HepG2 (cell line): ENCODE data around the gene NCS1. TPM values are rescaled to one million over a fixed set of nuclear protein-coding genes. Genes with fewer than 3 reads are reported as not detected.
"Not testable (repeated sequence)": the region's sequence is repeated elsewhere in the genome, so short reads cannot be mapped to it uniquely, and the experiment has no call there.

Source experiments
- ATAC-seq: fragments of 200-7000 bp; cut with Tn5 transposase; 3 replicates; pipeline ENCODE4 v1.9.1; 2020; ENCODE audit warnings: mild to moderate bottlenecking, moderate library complexity
- BruUV-seq: library from RNA; stranded (reverse); fragments of 400-500 nt; replicated peaks from 2 replicates; lab custom pipeline; 2021; lab: Mats Ljungman, UMichigan
- CTCF ChIA-PET: fragments of 300-600 bp; formaldehyde crosslinking; extraction: SDS; loops from one replicate; lab custom pipeline; 2021; ENCODE audit warnings: low total read pairs, inconsistent platforms, low intra/inter-chr PET ratio; lab: Yijun Ruan, JAX
- POLR2A ChIA-PET: fragments of 350-600 bp; sonication (Branson Sonifier 250); formaldehyde crosslinking; loops from one replicate; lab custom pipeline; 2020; ENCODE audit warnings: antibody characterized with exemption, inconsistent platforms; lab: Yijun Ruan, JAX
- DNase-seq: peaks from one replicate; pipeline ENCODE4 v3.0.0-alpha.2; 2015; ENCODE audit warnings: low spot score
- FAIRE-seq: peaks from 3 replicates; lab custom pipeline; 2011; peaks lifted over from hg19 to GRCh38; lab: Jason Lieb, UNC
- H2AFZ ChIP-seq: one replicate; pipeline ENCODE4 v1.6.1; 2011; ENCODE audit warnings: low read length, inconsistent platforms
- H3K27ac ChIP-seq: fragments of 300-600 bp; 3 replicates; pipeline ENCODE4 v1.8.0; 2011; ENCODE audit warnings: mixed run types, mild to moderate bottlenecking, mixed read lengths, low read length, inconsistent platforms; ENCODE audit not compliant: insufficient read depth; ENCODE audit errors: extremely low read length
- H3K27me3 ChIP-seq, 2 experiments: fragments of 200-600 bp in 1 of 2; 2 replicates in 1 of 2; 3 replicates in 1 of 2; pipeline versions ENCODE4 v1.6.0 to v1.8.0; 2011; ENCODE audit warnings: low read length in 2 of 2, mild to moderate bottlenecking in 2 of 2, moderate library complexity in 2 of 2, inconsistent platforms in 1 of 2; ENCODE audit not compliant: insufficient read depth in 2 of 2, control insufficient read depth in 1 of 2
- H3K36me3 ChIP-seq, 2 experiments: fragments of 200-600 bp in 1 of 2; replicated peaks in 1 of 2; 2 replicates in 1 of 2; 3 replicates in 1 of 2; pipeline versions ENCODE4 v1.5.1 to v1.8.0; 2011; ENCODE audit warnings: low read length in 2 of 2, inconsistent platforms in 1 of 2; ENCODE audit not compliant: insufficient read depth in 2 of 2, control insufficient read depth in 1 of 2
- H3K4me1 ChIP-seq: 2 replicates; pipeline ENCODE4 v1.5.1; 2012; ENCODE audit warnings: low read length, inconsistent platforms; ENCODE audit not compliant: insufficient read depth
- H3K4me2 ChIP-seq: 2 replicates; pipeline ENCODE4 v1.6.0; 2011; ENCODE audit warnings: low read depth, low read length, inconsistent platforms
- H3K4me3 ChIP-seq, 3 experiments: fragments of 200-600 bp in 1 of 3; sonication (generic), shearing (Covaris generic) in 1 of 3; replicated peaks in 1 of 3; 2 replicates each; pipeline ENCODE4 v1.5.1; 2011 to 2016; ENCODE audit warnings: low read length in 3 of 3, inconsistent platforms in 2 of 3, low read depth in 2 of 3, mild to moderate bottlenecking in 2 of 3, control low read depth in 1 of 3, mixed read lengths in 1 of 3; ENCODE audit not compliant: insufficient read depth in 1 of 3
- H3K79me2 ChIP-seq: one replicate; pipeline ENCODE4 v1.6.1; 2011; ENCODE audit warnings: low read length, inconsistent platforms; ENCODE audit not compliant: insufficient read depth
- H3K9ac ChIP-seq: 2 replicates; pipeline ENCODE4 v1.6.0; 2011; ENCODE audit warnings: mild to moderate bottlenecking, low read depth, low read length, inconsistent platforms; ENCODE audit not compliant: insufficient read depth
- H3K9me3 ChIP-seq: 2 replicates; pipeline ENCODE4 v1.5.1; 2012; ENCODE audit warnings: mild to moderate bottlenecking, low read length
- H4K20me1 ChIP-seq: 2 replicates; pipeline ENCODE4 v1.6.0; 2011; ENCODE audit warnings: inconsistent platforms, mild to moderate bottlenecking, low read length, moderate library complexity; ENCODE audit not compliant: insufficient read depth
- KLF6 ChIP-seq: IDR thresholded peaks from 2 replicates; pipeline ENCODE4 v1.8.0; 2016; ENCODE audit warnings: missing biosample characterization, missing genetic modification reagents
- MAF1 ChIP-seq: sonication (generic); formaldehyde crosslinking; IDR thresholded peaks from 2 replicates; pipeline ENCODE4 v1.5.0; 2020; ENCODE audit warnings: missing genetic modification reagents, borderline replicate concordance
- PHB2 ChIP-seq: fragments of 450-650 bp; IDR thresholded peaks from 2 replicates; pipeline ENCODE4 v1.6.1; 2018; ENCODE audit not compliant: partially characterized antibody
- POLR2A ChIP-seq, 2 experiments: IDR thresholded peaks; 2 replicates each; pipeline ENCODE4 v1.6.1; 2011; ENCODE audit warnings: low read depth in 2 of 2, low read length in 2 of 2, mild to moderate bottlenecking in 1 of 2, moderate library complexity in 1 of 2; ENCODE audit not compliant: insufficient read depth in 1 of 2
- SMAD1 ChIP-seq: sonication (generic); formaldehyde crosslinking; IDR thresholded peaks from 2 replicates; pipeline ENCODE4 v1.4.0; 2020; ENCODE audit warnings: missing genetic modification reagents, low read depth, mild to moderate bottlenecking, borderline replicate concordance
- SP2 ChIP-seq: sonication (generic); formaldehyde crosslinking; IDR thresholded peaks from 2 replicates; pipeline ENCODE4 v1.5.1; 2020; ENCODE audit warnings: mild to moderate bottlenecking, missing genetic modification reagents
- ZNF33B ChIP-seq: sonication (generic); formaldehyde crosslinking; IDR thresholded peaks from 2 replicates; pipeline ENCODE4 v1.5.1; 2020; ENCODE audit warnings: mild to moderate bottlenecking, missing genetic modification reagents
- WGBS: methylation state at CpG from one replicate; pipeline ENCODE4 v1.1.6; 2017; ENCODE audit warnings: low lambda C conversion rate; 5-methylcytosine and 5-hydroxymethylcytosine counted together
- in situ Hi-C: cut with HindIII; loops from 2 replicates; pipeline ENCODE4 v1.10.0; 2017; ENCODE audit warnings: low pct_unique_long_range_greater_than_20kb; ENCODE audit not compliant: extremely low pct_ligation_motif_present
- intact Hi-C: fragments of 100-400 bp; cut with micrococcal nuclease; formaldehyde crosslinking; loops from one replicate; pipeline ENCODE4 v1.10.0; 2022; ENCODE audit not compliant: unreplicated experiment
- polyA plus RNA-seq, 8 experiments: library from polyadenylated mRNA; depleted of rRNA in 3 of 8; stranded (reverse) in 7 of 8; unstranded in 1 of 8; fragments of >200 nt; fragmentation: Illumina TruSeq in 4 of 8; extraction: Trizol in 4 of 8; gene quantifications; 2 replicates each; pipeline versions ENCODE4 v1.2.1 to v1.2.3, GENCODE V29; 2011 to 2016; ENCODE audit warnings: low read depth in 4 of 8, missing spikeins in 1 of 8, mixed read lengths in 1 of 8; ENCODE audit not compliant: insufficient read depth in 1 of 8
- total RNA-seq, 5 experiments: library from RNA; depleted of rRNA; stranded (reverse); fragments of >200 nt; fragmentation: Illumina TruSeq; extraction: Trizol; gene quantifications; 2 replicates each; pipeline ENCODE4 v1.2.3, GENCODE V29; 2016; ENCODE audit warnings: low read depth in 1 of 5
- TF ChIP-seq, protein P1 (sequence below): fragments of 450-650 bp; IDR thresholded peaks from 2 replicates; pipeline ENCODE4 v1.6.1; 2016

Gene NCS1
- total and polyA plus RNA-seq, 2 of the 13 experiments (the other 11 are each of a cell fraction or from before 2014, with no cell fraction given), result 4.7 to 6.1 TPM

DNA sequence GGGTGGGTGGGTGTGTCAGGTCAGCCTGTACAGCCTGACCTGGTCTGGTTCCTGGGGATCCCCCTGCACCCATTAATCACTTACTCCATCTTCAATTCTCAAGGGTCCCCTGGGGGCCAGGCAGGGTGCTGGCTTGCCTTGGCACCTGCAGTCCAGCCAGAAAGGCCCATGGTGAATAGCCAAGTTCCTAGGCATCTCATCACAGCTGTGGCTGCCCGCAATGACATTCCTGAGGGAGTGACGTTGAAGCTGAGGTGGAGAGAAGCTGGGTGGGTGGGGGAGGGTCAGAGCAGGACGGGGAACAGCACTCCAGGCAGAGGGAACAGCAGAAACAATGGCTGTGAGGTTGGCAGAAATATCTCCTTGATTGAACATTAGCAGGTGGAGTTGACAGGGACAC is 103.9 kb downstream of the NCS1 start (continued):
- TF ChIP-seq MAF1 (CRISPR knock-in tag) (no peak), SP2 (CRISPR knock-in tag) (no peak), KLF6 (CRISPR knock-in tag) (no peak)
- TF ChIP-seq, all 625 proteins: peak for 0

DNA sequence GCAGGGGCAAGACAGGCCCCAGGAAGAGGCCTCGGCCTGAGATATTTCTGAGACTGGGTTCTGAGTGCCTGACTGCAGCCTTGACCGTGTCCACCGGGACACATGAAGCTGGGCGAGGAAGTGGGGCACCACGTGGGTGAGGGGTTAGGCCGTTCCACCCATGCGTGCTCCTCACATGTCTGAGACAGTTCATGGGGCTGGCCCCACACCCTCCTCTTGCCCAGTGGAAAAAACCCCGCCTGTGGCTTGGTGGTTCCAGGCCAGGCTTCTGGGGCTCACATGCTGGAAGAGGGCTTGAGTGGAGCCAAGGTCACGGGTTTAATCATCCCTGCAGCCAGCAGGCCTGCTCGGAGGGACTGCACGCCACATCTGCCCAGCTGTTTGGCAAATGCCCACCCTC is 104.8 kb downstream of the NCS1 start:
- no peak for DNase-seq
- no peak for FAIRE-seq
- no peak for ATAC-seq
- H3K4me3 ChIP-seq, result no peak overlapping the region
- BruUV-seq, result no TSS peak
- no CpG with 5 or more reads among the region's 11 CpGs for WGBS
- H3K36me3 ChIP-seq, result no peaks in the 10 kb centered on the region
- intact Hi-C loops (no loop called here), in situ Hi-C loops (no loop called here)
- H3K27ac ChIP-seq, result no peak overlapping the region
- ChIA-PET POLR2A (no interaction called here), CTCF (no interaction called here)
- no peaks in the 10 kb centered on the region for H3K79me2 ChIP-seq
- no peak overlapping the region for H3K4me2 ChIP-seq
- peaks cover 0 to under 1% of the 10 kb centered on the region in 2 experiments; a peak in 1 of 5 replicates for H3K27me3 ChIP-seq
- no peaks in the 10 kb centered on the region for H4K20me1 ChIP-seq
- no peak overlapping the region for H2AFZ ChIP-seq
- no peaks in the 10 kb centered on the region for H3K9me3 ChIP-seq
- TF ChIP-seq, protein P1, sequence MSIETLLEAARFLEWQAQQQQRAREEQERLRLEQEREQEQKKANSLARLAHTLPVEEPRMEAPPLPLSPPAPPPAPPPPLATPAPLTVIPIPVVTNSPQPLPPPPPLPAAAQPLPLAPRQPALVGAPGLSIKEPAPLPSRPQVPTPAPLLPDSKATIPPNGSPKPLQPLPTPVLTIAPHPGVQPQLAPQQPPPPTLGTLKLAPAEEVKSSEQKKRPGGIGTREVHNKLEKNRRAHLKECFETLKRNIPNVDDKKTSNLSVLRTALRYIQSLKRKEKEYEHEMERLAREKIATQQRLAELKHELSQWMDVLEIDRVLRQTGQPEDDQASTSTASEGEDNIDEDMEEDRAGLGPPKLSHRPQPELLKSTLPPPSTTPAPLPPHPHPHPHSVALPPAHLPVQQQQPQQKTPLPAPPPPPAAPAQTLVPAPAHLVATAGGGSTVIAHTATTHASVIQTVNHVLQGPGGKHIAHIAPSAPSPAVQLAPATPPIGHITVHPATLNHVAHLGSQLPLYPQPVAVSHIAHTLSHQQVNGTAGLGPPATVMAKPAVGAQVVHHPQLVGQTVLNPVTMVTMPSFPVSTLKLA, result peak; percentile 46
- TF ChIP-seq PHB2 (no peak), SMAD1 (no peak), ZNF33B (CRISPR knock-in tag) (no peak), POLR2A (IDR thresholded peaks at IDR 0.05; ENCODE audit: insufficient read depth in 1 of 2, low read depth in 2 of 2, low read length in 2 of 2) (no peak)
- H3K9ac ChIP-seq, result no peak overlapping the region
- H3K4me1 ChIP-seq, result no peaks in the 10 kb centered on the region

DNA sequence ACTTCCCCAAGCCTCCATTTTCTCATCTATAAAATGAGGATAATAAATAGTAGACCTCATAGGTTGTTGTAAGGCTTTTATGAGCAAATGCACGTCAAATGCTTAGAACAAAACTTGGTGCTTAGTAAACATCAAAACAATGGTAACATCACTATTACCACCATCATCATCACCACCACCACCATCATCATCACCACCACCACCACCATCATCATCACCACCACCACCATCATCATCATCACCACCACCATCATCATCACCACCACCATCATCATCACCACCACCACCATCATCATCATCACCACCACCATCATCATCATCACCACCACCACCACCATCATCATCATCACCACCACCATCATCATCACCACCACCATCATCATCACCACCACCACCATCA is 105.3 kb downstream of the NCS1 start:
- H3K4me2 ChIP-seq, H3K27ac ChIP-seq, H3K9me3 ChIP-seq, H4K20me1 ChIP-seq, H3K9ac ChIP-seq, ATAC-seq, CTCF ChIA-PET, FAIRE-seq, H3K79me2 ChIP-seq, intact Hi-C loops, BruUV-seq, H3K4me3 ChIP-seq, in situ Hi-C loops, H3K27me3 ChIP-seq, POLR2A ChIA-PET, H3K4me1 ChIP-seq, H3K36me3 ChIP-seq, H2AFZ ChIP-seq, DNase-seq: not testable (repeated sequence)
- 44% methylated on average over 1 of the region's 1 CpG for WGBS
